NCI-H2227 (cell line): ENCODE data around the gene TOPBP1.
"Not testable (repeated sequence)": the region's sequence is repeated elsewhere in the genome, so short reads cannot be mapped to it uniquely, and the experiment has no call there.

Source experiments
- DNase-seq: peaks from one replicate; lab custom pipeline; 2025; ENCODE audit not compliant: unreplicated experiment; lab: John Stamatoyannopoulos, UW

TOPBP1 gene

DNA sequence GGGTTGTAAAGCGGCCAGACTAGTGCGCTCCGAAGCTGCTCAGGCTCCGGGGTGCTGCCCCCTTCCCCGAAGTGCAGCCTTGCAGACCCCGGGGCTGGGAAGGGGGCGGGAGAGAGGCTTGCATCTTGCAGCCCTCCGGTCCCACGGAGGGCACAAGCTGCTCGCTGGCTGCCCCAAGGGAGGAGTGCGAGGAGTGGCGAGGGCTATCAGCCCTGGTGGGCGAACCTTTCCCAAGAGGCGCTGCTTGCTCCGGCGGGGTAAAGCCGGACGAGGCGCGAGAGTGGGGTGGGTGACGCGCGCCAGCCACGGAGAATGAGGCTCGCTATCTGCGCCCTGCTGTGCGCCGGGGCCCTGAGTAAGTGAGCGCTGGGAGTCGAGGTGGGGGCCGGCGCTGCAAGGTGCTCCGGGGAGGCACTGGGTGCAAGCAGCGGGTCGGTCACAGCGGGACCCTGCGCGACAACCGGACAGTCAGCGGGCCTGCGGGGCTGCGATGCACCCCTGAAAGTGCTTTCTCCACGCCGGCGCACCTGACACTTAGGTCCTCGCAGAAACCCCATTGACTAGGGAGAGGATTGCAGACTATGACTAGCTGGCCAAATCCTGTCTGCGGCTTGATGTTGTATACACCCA is 12.7 kb upstream of the TOPBP1 start:
- no peak for DNase-seq

GRCh38 chr3:133673746-133674145 is 12.0 kb upstream of the TOPBP1 start:
- no peak for DNase-seq

- no peak for DNase-seq
Observed at GRCh38 chr3:133672461-133672860, 10.7 kb upstream of the TOPBP1 start.

DNA sequence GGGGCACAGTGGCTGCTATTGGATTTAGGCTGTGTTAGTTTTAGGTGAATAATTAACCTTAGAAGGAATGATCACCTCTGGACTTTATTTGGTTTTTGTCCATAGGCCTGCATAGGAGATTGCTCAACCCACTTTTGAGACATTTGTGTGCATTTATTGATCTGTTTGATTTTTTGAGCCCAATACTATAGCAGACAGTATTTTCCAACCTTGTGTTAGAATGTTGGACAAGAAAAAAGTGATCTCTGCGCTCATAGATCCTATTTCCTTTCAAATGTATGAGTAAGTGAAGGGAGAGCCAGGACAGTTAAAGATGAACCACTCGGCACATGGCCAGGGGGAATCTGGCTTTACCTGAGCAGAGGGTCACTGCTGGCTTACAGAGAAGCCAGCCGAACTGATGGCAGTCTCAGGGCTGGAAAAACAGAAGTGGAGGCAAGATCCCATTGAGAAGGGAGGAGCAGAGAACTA is 8.8 kb upstream of the TOPBP1 start:
- DNase-seq, result no peak

DNA sequence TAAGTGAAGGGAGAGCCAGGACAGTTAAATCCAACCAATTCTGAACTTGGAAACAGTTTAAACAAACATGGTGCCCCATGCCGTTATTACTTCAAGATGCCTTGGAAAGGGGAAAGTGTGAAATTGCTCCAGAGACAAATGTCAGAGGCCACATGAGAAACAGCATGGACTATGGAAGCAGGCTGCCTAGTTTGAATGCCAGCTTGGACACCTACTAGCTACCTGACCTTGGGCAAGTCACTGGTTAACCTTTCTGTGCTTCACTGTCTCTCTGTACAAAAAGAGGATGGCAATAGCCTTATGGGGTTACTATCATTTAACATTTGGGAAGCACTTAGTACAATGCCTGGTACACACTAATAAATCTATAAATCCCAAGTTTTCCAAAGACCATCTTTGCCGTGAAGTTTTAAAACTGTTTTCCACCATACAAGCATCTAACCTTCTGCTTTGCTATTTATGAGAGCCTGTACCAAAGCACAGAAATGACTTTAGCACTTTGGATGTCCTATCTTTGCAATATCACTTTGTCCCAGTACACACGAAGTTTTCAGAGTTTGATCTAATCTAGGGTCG is 8.3 kb upstream of the TOPBP1 start:
- no peak for DNase-seq

DNA sequence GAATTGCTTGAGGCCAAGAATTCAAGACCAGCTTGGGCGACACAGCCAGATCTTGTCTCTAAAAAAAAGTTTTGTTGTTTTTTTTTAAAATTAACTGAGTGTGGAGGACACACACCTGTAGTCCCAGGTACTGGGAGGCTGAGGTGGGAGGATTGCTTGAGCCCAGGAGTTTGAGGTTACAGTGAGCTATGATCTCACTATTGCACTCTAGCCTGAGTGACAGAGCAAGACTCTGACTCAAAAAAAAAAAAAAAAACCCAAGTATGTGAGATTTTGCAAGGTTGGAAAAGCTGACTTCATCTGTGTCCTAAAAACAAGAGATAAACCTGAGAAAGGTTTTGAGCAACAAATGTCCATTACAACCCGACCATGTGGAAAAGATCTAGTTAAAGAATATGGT is 5.4 kb upstream of the TOPBP1 start:
- DNase-seq, result no peak

DNA sequence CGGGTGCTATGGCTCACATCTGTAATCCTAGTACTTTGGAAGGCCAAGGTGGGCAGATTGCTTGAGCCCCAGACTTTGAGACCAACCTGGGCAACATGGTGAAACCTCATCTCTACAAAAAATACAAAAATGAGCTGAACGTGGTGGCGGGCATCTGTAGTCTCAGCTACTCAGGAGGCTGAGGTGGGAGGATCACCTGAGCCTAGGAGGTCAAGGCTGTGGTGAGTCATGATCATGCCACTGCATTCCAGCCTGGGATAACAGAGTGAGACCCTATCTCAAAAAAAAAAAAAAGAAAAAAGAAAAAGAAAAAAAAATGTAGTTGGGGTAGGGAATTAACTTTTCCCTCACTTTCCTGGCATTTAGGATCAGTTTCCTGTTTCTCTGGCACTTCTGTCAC is 3.4 kb upstream of the TOPBP1 start:
- not testable (repeated sequence) for DNase-seq

DNA sequence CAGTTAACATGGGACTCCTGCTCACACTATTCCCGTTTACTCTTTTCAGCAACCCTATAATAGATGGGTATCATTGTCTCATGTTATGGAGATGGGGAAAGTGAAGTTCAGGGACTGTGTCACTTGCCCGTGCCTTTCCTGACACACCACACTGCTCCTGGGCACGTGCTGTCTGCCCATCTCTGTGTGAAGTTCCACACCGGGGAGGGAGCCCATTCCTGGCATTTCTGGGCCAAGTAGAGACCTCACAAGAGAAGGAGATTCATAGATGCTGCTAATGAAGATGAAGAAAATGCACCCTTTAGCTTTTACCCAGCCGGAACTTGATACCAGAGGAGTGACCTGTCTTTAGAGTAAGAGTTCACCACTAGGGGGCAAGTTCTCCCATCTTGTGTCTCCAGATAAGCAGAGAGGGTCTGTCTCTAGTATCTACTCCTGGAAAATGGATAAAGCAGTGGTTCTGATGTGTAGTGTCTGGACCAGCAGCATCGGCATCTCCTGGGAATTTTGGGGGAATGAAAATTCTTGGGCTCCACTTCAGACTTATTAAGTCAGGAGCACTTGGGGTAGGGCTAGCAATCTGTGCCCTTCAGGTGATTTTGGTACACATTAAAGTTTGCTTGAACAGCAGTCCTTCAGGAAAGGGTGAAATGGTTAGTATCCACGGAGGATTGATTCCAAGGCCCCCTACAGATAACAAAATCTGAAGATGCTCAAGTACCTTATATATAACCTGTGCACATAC is 2.0 kb upstream of the TOPBP1 start:
- DNase-seq, result peak; percentile 75

- peak; percentile 30 for DNase-seq
Observed at GRCh38 chr3:133662278-133662651, 524 bp upstream of the TOPBP1 start.

DNA sequence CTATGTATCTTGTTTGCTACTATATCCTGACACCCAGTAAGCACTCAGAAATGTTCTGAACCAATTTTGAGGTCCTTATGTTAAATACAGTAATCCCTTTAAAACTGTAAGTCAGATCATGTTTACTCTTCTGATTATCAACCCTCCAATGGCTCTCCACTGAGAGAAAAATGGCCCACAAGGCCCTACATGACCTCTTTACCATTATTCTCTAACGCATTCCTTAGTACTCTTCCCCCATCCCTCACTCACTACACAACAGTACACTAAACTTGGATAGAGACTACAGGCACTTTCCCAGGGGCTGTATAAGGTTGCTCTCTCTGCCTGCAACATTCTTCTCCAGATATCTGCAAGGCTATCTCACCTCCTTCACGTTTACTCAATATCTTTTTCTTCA is 1.9 kb downstream of the TOPBP1 start:
- no peak for DNase-seq

GRCh38 chr3:133655731-133656515 is 5.8 kb downstream of the TOPBP1 start:
- DNase-seq, result no peak

GRCh38 chr3:133649486-133650068 is 12.2 kb downstream of the TOPBP1 start:
- DNase-seq, result no peak

GRCh38 chr3:133644768-133645167 is 17.0 kb downstream of the TOPBP1 start:
- no peak for DNase-seq

GRCh38 chr3:133643611-133644010 is 18.1 kb downstream of the TOPBP1 start:
- no peak for DNase-seq

DNA sequence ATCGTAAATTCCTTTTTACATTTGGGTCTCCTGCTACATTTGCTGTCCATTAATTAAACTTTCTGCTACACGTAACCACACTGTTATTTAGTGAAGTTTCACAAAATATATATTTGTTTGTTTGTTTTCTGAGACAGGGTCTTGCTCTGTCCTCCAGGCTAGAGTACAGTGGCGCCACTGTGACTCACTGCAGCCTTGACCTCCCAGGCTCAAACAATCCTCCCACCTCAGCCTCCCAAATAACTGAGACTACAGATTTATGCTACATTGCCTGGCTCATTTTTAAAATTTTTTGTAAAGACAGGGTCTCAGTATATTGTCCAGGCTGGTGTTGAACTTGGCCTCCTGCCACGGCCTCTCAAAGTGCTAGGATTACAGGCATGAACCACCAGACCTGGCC is 20.5 kb downstream of the TOPBP1 start:
- no peak for DNase-seq

DNA sequence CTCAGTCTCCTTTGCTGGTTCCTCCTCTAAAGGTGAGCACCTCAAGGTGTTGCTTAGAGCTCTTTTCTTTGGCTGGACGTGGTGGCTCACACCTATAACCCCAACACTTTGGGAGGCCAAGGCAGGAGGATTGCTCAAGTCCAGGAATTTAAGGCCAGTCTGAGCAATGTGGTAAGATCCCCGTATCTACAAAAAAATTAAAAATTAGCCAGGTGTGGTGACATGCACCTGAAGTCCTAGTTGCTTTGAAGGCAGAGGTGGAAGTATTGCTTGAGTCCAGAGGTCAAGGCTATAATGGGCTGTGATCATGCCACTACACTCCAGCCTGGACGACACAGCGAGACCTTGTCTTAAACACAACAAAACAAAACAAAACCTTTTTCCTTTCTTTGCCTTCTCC is 28.3 kb downstream of the TOPBP1 start:
- no peak for DNase-seq

- DNase-seq, result no peak
Observed at GRCh38 chr3:133629146-133629545, 32.6 kb downstream of the TOPBP1 start.

GRCh38 chr3:133627789-133628188 is 34.0 kb downstream of the TOPBP1 start:
- DNase-seq, result no peak

GRCh38 chr3:133620066-133620784 is 41.5 kb downstream of the TOPBP1 start:
- no peak for DNase-seq

DNA sequence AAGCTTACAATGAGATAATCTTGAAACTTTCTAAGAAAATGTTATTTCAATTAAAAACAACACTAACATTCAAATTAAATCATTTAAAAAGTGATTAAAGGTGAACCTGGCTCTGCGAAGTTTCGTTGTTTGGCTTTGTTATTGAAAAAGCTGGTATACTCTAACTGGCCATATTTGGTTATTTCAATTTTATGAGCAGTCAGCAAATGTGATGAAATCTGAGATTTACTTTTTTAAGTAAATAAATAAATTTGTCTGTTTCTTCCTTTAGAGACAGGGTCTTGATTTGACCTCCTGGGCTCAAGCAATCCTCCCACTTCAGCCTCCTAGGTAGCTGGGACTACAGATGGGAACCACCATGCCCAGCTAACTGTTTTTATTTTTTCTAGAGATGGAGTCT is 50.2 kb downstream of the TOPBP1 start:
- DNase-seq, result no peak

DNA sequence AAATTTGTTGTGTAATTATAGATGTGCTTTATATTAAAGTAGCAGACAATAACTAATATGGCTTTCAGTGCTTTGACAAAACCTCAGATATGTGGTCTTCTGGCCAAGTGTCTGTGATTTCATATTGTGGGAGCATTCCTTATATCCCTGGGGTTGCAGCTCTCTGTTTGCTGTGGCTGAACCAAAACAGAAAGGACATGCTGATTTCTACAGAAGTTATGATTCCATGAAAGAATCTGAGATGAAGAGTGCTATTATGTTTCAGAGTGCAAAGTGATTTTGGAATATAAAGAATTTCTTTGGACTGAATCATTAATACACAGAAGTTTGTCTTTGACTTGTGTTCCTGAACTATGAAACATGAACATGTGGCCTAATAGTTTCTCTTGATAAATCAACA is 51.7 kb downstream of the TOPBP1 start:
- DNase-seq, result no peak
